CD4-positive, CD25-positive, alpha-beta regulatory T cell (primary cell): ENCODE results near the gene DIS3. TPM values are rescaled to one million over a fixed set of nuclear protein-coding genes. Genes with fewer than 3 reads are reported as not detected.
"Not testable (repeated sequence)": the region's sequence is repeated elsewhere in the genome, so short reads cannot be mapped to it uniquely, and the experiment has no call there.

Experiments used
- ATAC-seq, 2 donors: fragments of 150-1000 bp; cut with Tn5 transposase; one replicate each; pipeline ENCODE4 v1.10.0; 2021; ENCODE audit warnings: low read depth in 2 of 2, moderate number of reproducible peaks in 2 of 2, moderate library complexity in 1 of 2
- DNase-seq, 3 donors: peaks; one replicate each; pipeline versions ENCODE4 v3.0.0 to v3.0.0-alpha.2; 2012 to 2022; ENCODE audit warnings: mixed read lengths in 1 of 3
- H3K27ac ChIP-seq: one replicate; pipeline ENCODE4 v1.7.0; 2013; ENCODE audit warnings: mild to moderate bottlenecking, low read length; ENCODE audit not compliant: insufficient read depth, poor library complexity, severe bottlenecking
- H3K27me3 ChIP-seq: one replicate; pipeline ENCODE4 v1.7.0; 2013; ENCODE audit warnings: low read length; ENCODE audit not compliant: control insufficient read depth, insufficient read depth
- H3K36me3 ChIP-seq: one replicate; pipeline ENCODE4 v1.7.0; 2013; ENCODE audit warnings: mild to moderate bottlenecking, low read length, moderate library complexity; ENCODE audit not compliant: control insufficient read depth, insufficient read depth
- H3K4me1 ChIP-seq: 2 replicates; pipeline ENCODE4 v1.7.0; 2013; ENCODE audit warnings: mild to moderate bottlenecking, low read length; ENCODE audit not compliant: insufficient read depth, control insufficient read depth, poor library complexity, severe bottlenecking
- H3K4me3 ChIP-seq: one replicate; pipeline ENCODE4 v1.7.0; 2013; ENCODE audit warnings: low read depth, mild to moderate bottlenecking, low read length, moderate library complexity
- H3K9me3 ChIP-seq, 2 experiments: 1 replicate in 1 of 2; 2 replicates in 1 of 2; pipeline ENCODE4 v1.7.0; 2013; ENCODE audit warnings: low read length in 2 of 2, mild to moderate bottlenecking in 1 of 2, moderate library complexity in 1 of 2; ENCODE audit not compliant: control insufficient read depth in 2 of 2
- H3K27ac Mint-ChIP-seq, 3 donors: one replicate each; pipeline ENCODE4 v1.8.0; 2020 to 2022; ENCODE audit warnings: mild to moderate bottlenecking in 3 of 3, mixed read lengths in 3 of 3, moderate library complexity in 2 of 3
- H3K27me3 Mint-ChIP-seq: one replicate; pipeline ENCODE4 v1.8.0; 2022; ENCODE audit warnings: mild to moderate bottlenecking, mixed read lengths
- H3K36me3 Mint-ChIP-seq: one replicate; pipeline ENCODE4 v1.8.0; 2020; ENCODE audit warnings: mixed read lengths
- H3K4me1 Mint-ChIP-seq, 4 donors: one replicate each; pipeline ENCODE4 v1.8.0; 2020 to 2022; ENCODE audit warnings: mixed read lengths in 4 of 4, mild to moderate bottlenecking in 1 of 4
- H3K4me3 Mint-ChIP-seq, 4 donors: one replicate each; pipeline ENCODE4 v1.8.0; 2020 to 2022; ENCODE audit warnings: mild to moderate bottlenecking in 4 of 4, mixed read lengths in 4 of 4, moderate library complexity in 3 of 4
- H3K9me3 Mint-ChIP-seq, 7 donors: one replicate each; pipeline ENCODE4 v1.8.0; 2020 to 2022; ENCODE audit warnings: mixed read lengths in 7 of 7, mild to moderate bottlenecking in 3 of 7, moderate library complexity in 2 of 7
- polyA plus RNA-seq, 4 donors: library from polyadenylated mRNA; unstranded; fragments of 300-500 nt; fragmentation: Illumina TruSeq; gene quantifications; one replicate each; pipeline ENCODE4 v1.2.3, GENCODE V29; 2021
- total RNA-seq: library from RNA; stranded (reverse); gene quantifications from one replicate; pipeline ENCODE4 v1.2.3, GENCODE V29; 2022

Gene DIS3
- total and polyA plus RNA-seq, 5 donors from 2014 or later, result 15.1 to 46.7 (median 18.7) TPM

DNA sequence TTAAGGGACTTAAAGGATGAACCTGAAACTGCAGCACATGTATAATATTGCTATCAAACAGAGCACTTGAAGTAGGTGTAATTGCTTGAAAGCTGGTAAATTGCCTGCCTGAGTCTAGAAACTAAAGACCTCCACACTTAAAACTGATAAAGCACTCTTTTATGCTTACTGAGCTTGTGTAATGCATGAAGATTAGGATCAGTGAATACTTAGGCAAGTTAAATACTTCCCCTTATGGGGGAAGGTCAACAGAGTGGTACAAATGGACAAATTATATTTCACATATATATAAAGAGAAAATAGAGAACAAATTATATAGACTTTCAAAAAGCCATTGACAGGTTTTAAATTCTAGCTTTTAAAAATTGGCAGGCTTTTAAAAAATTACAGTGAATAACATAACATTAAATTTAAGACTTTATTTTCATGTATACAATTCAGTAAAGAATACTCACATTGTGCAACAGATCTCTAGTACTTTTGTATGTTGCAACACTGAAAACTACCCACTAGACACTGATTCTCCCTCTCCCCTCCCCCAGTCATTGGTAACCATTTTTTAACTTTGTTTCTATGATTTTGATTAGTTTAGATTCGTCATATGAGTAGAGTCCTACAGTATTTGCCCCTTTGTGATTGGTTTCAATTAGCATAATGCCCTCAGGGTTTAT lies 24.1 kb upstream of the DIS3 start:
- ATAC-seq, result no peak
- Histone ChIP-seq H3K4me1 (peaks cover 3% of the 10 kb centered on the region), H3K36me3 (peaks cover 26% of the 10 kb centered on the region), H3K4me3 (no peak overlapping the region), H3K27me3 (no peaks in the 10 kb centered on the region), H3K27ac (no peak overlapping the region), H3K9me3 (no peaks in the 10 kb centered on the region)
- Mint-ChIP-seq H3K36me3 (peaks cover 33% of the 10 kb centered on the region), H3K27me3 (no peaks in the 10 kb centered on the region), H3K4me1 (peaks cover 0 to 23% (median 9%) of the 10 kb centered on the region in 4 donors), H3K9me3 (peaks cover 0 to 2% (median 0%) of the 10 kb centered on the region in 7 donors), H3K4me3 (no peak overlapping the region), H3K27ac (no peak overlapping the region)
- DNase-seq, result no peak

DNA sequence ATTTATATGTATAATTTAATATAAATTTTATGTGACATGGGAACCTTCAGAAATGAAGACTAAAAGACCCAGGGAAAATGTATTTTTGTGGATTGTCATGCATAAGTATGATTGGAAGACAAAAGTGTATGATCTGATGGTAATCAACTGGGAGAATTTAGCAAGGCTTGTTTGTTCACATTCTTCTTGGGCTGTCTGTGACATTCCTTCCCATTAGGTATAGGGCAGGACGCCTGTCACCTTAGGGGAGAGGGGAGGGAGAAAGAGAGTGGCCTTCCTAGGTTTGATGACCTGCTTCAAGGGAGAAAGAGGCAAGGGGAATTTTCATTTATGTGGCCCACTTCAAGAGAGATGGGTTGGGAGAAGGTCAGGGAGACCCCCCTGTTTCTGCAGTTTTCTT lies 22.6 kb upstream of the DIS3 start:
- Histone ChIP-seq H3K27me3 (no peaks in the 10 kb centered on the region), H3K36me3 (peaks cover 34% of the 10 kb centered on the region), H3K4me3 (no peak overlapping the region), H3K4me1 (peaks cover 3% of the 10 kb centered on the region), H3K9me3 (no peaks in the 10 kb centered on the region), H3K27ac (no peak overlapping the region)
- Mint-ChIP-seq H3K9me3 (peaks cover 0 to 2% (median 0%) of the 10 kb centered on the region in 7 donors), H3K36me3 (peaks cover 38% of the 10 kb centered on the region), H3K4me1 (peaks cover 0 to 25% (median 11%) of the 10 kb centered on the region in 4 donors), H3K27me3 (no peaks in the 10 kb centered on the region), H3K27ac (peak overlapping the region; percentile 17 to 68 (median 33)), H3K4me3 (no peak overlapping the region)
- no peak for ATAC-seq
- no peak for DNase-seq

DNA sequence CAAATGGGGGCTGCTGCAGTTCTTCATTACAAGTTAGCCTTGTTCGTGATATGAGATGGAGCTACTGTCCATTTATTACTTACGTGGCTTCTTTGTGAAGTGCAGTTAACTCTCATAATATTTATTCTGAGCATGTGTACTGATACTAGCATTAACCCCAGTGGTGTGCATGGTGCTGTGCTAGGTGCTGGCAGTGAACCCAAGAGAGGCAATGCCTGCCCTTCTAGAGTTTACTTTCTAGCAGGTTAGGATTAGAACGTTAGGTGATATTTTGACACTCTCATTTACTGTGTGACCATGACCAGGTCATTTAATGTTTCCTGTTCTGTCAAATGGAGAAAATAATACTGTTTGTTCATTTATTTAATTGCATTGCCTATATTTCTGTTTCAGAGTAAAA lies 17.1 kb upstream of the DIS3 start:
- H3K4me3 Mint-ChIP-seq, result no peak overlapping the region
- peaks cover 0 to 5% (median 0%) of the 10 kb centered on the region in 7 donors for H3K9me3 Mint-ChIP-seq

DNA sequence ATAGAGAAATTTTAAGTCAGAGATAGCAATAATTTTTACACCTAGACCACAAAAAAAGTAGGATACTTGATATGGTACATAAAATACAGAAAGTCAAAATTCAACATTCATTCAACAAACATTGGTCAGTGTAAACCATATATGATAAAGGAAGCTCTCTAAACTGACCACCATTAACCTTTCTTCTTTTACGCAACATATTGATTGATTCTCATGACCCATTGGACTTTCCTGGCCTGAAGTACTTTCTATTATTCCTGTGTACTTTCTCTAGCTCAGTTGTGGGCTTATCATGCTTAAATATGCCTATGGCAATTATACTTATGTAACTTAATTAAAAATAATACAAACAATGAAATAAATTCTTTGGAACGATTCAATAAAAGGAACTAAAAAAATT lies 10.9 kb upstream of the DIS3 start:
- peaks cover 63% of the 10 kb centered on the region for H3K36me3 ChIP-seq
- peaks cover 44% of the 10 kb centered on the region for H3K36me3 Mint-ChIP-seq
- no peaks in the 10 kb centered on the region for H3K4me1 ChIP-seq
- no peak overlapping the region for H3K27ac ChIP-seq
- H3K27me3 Mint-ChIP-seq, result no peaks in the 10 kb centered on the region
- H3K9me3 Mint-ChIP-seq, result peaks cover 0 to 5% (median 0%) of the 10 kb centered on the region in 7 donors
- H3K27ac Mint-ChIP-seq, result no peak overlapping the region
- no peaks in the 10 kb centered on the region for H3K27me3 ChIP-seq
- H3K9me3 ChIP-seq, result no peaks in the 10 kb centered on the region
- ATAC-seq, result no peak
- DNase-seq, result no peak
- peaks cover 25 to 41% (median 29%) of the 10 kb centered on the region in 4 donors for H3K4me1 Mint-ChIP-seq
- no peak overlapping the region for H3K4me3 Mint-ChIP-seq
- H3K4me3 ChIP-seq, result no peak overlapping the region

More for the DNA sequence above, 17.1 kb upstream of the DIS3 start:
- H3K27ac Mint-ChIP-seq, result no peak overlapping the region
- ATAC-seq (no peak), DNase-seq (no peak)
- Histone ChIP-seq H3K27me3 (no peaks in the 10 kb centered on the region), H3K9me3 (no peaks in the 10 kb centered on the region), H3K27ac (no peak overlapping the region), H3K36me3 (peaks cover 71% of the 10 kb centered on the region), H3K4me1 (no peaks in the 10 kb centered on the region), H3K4me3 (no peak overlapping the region)
- peaks cover 52% of the 10 kb centered on the region for H3K36me3 Mint-ChIP-seq
- peaks cover 18 to 31% (median 23%) of the 10 kb centered on the region in 4 donors for H3K4me1 Mint-ChIP-seq
- no peaks in the 10 kb centered on the region for H3K27me3 Mint-ChIP-seq

DNA sequence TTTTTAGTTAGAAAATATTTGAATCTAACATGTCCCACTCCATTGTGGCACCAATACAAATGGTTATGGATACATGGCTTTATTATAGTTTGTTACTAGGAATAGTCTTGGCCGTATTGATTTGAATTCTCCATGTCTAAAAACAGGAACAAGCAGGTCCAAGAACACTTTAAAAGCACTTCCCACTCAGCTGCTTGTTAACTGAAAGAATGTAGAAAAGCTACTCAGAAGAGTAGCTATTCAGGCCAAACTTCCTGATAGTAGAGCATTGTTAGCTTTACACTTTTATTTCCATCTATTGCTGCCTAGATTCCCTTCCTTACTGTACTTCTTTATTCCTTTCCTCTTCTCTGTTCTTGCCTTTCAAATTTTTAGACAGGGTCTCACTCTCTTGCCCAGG lies 7.1 kb upstream of the DIS3 start:
- H3K9me3 Mint-ChIP-seq, result peaks cover 0 to 1% (median 0%) of the 10 kb centered on the region in 7 donors
- peaks cover 31 to 46% (median 39%) of the 10 kb centered on the region in 4 donors for H3K4me1 Mint-ChIP-seq
- Histone ChIP-seq H3K4me1 (peaks cover 11% of the 10 kb centered on the region), H3K27me3 (no peaks in the 10 kb centered on the region), H3K4me3 (no peak overlapping the region), H3K36me3 (peaks cover 33% of the 10 kb centered on the region), H3K27ac (no peak overlapping the region), H3K9me3 (no peaks in the 10 kb centered on the region)
- peaks cover 33% of the 10 kb centered on the region for H3K36me3 Mint-ChIP-seq
- no peak overlapping the region for H3K27ac Mint-ChIP-seq
- no peak for ATAC-seq
- H3K27me3 Mint-ChIP-seq, result no peaks in the 10 kb centered on the region
- no peak overlapping the region for H3K4me3 Mint-ChIP-seq
- DNase-seq, result no peak

DNA sequence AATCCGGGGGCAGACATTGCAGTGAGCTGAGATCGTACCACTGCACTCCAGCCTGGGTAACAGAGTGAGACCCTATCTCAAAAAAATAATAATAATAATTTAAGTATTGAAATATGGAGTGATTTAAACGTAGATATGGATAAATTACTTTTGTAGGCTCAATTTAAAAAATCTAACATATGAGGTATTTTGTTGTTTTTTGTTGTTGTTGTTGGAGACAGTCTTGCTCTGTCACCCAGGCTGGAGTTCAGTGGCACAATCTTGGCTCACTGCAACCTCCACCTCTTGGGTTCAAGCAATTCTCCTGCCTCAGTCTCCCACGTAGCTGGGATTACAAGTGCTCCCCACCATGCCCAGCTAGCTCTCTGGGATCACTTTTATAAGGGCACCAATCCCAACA lies 3.0 kb upstream of the DIS3 start:
- Mint-ChIP-seq H3K4me3 (peak overlapping the region in 3 of 4 donors; percentile 26 to 53 (median 52)), H3K27ac (peak overlapping the region in 2 of 3 donors; percentile 44), H3K36me3 (peaks cover 18% of the 10 kb centered on the region), H3K4me1 (peaks cover 46 to 74% (median 57%) of the 10 kb centered on the region in 4 donors)
- not testable (repeated sequence) for H3K9me3 ChIP-seq, H3K27me3 Mint-ChIP-seq, ATAC-seq, H3K9me3 Mint-ChIP-seq, H3K4me3 ChIP-seq, DNase-seq, H3K27ac ChIP-seq, H3K36me3 ChIP-seq, H3K27me3 ChIP-seq
- H3K4me1 ChIP-seq, result peaks cover 45% of the 10 kb centered on the region

DNA sequence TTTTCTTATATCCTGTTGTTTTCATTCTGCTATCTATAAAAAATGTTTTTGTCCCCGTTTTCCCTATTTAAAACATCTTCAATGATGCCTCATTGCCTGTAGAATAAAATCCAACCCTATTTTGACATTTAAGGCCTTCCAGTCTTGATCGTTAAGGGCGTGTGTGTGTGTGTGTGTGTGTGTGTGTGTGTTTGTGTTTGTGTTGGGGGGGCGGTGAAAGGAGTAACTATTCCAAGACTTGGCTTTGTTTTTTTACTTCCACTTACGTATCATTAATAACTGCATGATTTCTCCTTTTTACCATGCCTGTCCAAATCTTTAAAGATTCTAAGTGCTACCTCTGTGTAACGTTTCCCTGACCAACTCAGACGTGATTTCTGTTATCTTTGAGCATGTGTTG lies 1.0 kb upstream of the DIS3 start:
- Histone ChIP-seq H3K27ac (peak overlapping the region; percentile 93), H3K27me3 (no peaks in the 10 kb centered on the region), H3K36me3 (peaks cover 17% of the 10 kb centered on the region), H3K9me3 (no peaks in the 10 kb centered on the region), H3K4me3 (peak overlapping the region; percentile 90), H3K4me1 (peaks cover 59% of the 10 kb centered on the region)
- Mint-ChIP-seq H3K4me1 (peaks cover 47 to 79% (median 58%) of the 10 kb centered on the region in 4 donors), H3K27me3 (no peaks in the 10 kb centered on the region), H3K36me3 (peaks cover 18% of the 10 kb centered on the region), H3K4me3 (peak overlapping the region; percentile 92 to 100 (median 98)), H3K9me3 (peaks cover 0 to 1% (median 0%) of the 10 kb centered on the region in 7 donors), H3K27ac (peak overlapping the region; percentile 99 to 100 (median 99))
- DNase-seq, result peak in 2 of 3 donors; percentile 11 to 15
- ATAC-seq, result no peak

DNA sequence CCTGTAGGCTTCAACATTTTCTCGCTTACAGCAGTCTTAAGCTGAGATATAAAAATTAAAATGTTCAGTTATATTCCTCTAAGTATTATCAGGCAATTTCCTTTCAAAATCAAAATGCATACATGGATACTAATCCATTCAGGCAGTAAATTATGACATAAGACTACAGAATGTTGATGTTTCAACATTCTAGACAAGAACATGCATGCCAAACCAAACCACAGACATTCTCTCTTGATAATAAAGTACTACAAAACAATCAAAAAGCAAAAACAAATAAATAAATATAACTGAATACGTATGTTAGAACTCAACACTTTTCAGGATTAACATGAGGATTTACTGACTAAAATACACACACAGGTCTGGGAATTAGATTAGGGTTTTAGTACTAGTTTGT lies 7.7 kb downstream of the DIS3 start:
- Mint-ChIP-seq H3K27me3 (no peaks in the 10 kb centered on the region), H3K27ac (no peak overlapping the region), H3K4me1 (peaks cover 19 to 34% (median 26%) of the 10 kb centered on the region in 4 donors), H3K36me3 (peaks cover 45% of the 10 kb centered on the region), H3K9me3 (no peaks in the 10 kb centered on the region), H3K4me3 (no peak overlapping the region)
- H3K9me3 ChIP-seq, result no peaks in the 10 kb centered on the region
- DNase-seq (no peak), ATAC-seq (no peak)
- H3K36me3 ChIP-seq, result peaks cover 95% of the 10 kb centered on the region
- H3K27ac ChIP-seq, result no peak overlapping the region
- H3K27me3 ChIP-seq, result no peaks in the 10 kb centered on the region
- no peak overlapping the region for H3K4me3 ChIP-seq
- peaks cover 11% of the 10 kb centered on the region for H3K4me1 ChIP-seq
